H9 (cell line): ENCODE data around the gene LDB3. TPM values are rescaled to one million over a fixed set of nuclear protein-coding genes. Genes with fewer than 3 reads are reported as not detected.

Experiments
- DNase-seq: peaks from one replicate; pipeline ENCODE4 v3.0.0-alpha.2; 2017
- H2AFZ ChIP-seq: one replicate; pipeline ENCODE4 v1.6.1; 2013; ENCODE audit warnings: mild to moderate bottlenecking, low read length, control low read depth, moderate library complexity
- H2AK5ac ChIP-seq: 2 replicates; pipeline ENCODE4 v1.6.1; 2013; ENCODE audit warnings: low read length, control low read depth, mixed read lengths; ENCODE audit not compliant: insufficient read length
- H2BK120ac ChIP-seq: one replicate; pipeline ENCODE4 v1.6.1; 2013; ENCODE audit warnings: low read depth, mild to moderate bottlenecking, low read length, control low read depth, inconsistent platforms; ENCODE audit not compliant: poor library complexity, severe bottlenecking
- H2BK12ac ChIP-seq: 2 replicates; pipeline ENCODE4 v1.6.1; 2013; ENCODE audit warnings: low read length, control low read depth, mixed read lengths, low read depth; ENCODE audit not compliant: insufficient read length
- H2BK15ac ChIP-seq: 2 replicates; pipeline ENCODE4 v1.6.1; 2013; ENCODE audit warnings: low read depth, low read length, control low read depth
- H2BK20ac ChIP-seq: one replicate; pipeline ENCODE4 v1.6.1; 2013; ENCODE audit warnings: low read depth, mild to moderate bottlenecking, low read length, control low read depth, inconsistent platforms; ENCODE audit not compliant: poor library complexity, severe bottlenecking
- H2BK5ac ChIP-seq: 2 replicates; pipeline ENCODE4 v1.6.1; 2013; ENCODE audit warnings: low read length, control low read depth, mixed read lengths; ENCODE audit not compliant: insufficient read length
- H3K14ac ChIP-seq: 2 replicates; pipeline ENCODE4 v1.6.1; 2013; ENCODE audit warnings: low read length, control low read depth; ENCODE audit not compliant: insufficient read depth
- H3K18ac ChIP-seq: 2 replicates; pipeline ENCODE4 v1.6.1; 2013; ENCODE audit warnings: low read depth, mild to moderate bottlenecking, mixed read lengths, low read length, control low read depth; ENCODE audit not compliant: insufficient read length
- H3K23ac ChIP-seq: 2 replicates; pipeline ENCODE4 v1.6.1; 2013; ENCODE audit warnings: low read length, control low read depth, mixed read lengths, low read depth; ENCODE audit not compliant: insufficient read length
- H3K23me2 ChIP-seq: 2 replicates; pipeline ENCODE4 v1.6.1; 2013; ENCODE audit warnings: low read depth, mild to moderate bottlenecking, mixed read lengths, low read length, control low read depth; ENCODE audit not compliant: insufficient read length, poor library complexity, severe bottlenecking
- H3K27ac ChIP-seq: 2 replicates; pipeline ENCODE4 v1.5.1; 2013; ENCODE audit warnings: low read length, control low read depth, mixed read lengths, low read depth; ENCODE audit not compliant: insufficient read length
- H3K27me3 ChIP-seq: 2 replicates; pipeline ENCODE4 v1.6.1; 2013; ENCODE audit warnings: low read length, control low read depth, inconsistent platforms; ENCODE audit not compliant: insufficient read depth
- H3K4ac ChIP-seq: 2 replicates; pipeline ENCODE4 v1.6.1; 2013; ENCODE audit warnings: low read depth, mild to moderate bottlenecking, control low read depth, inconsistent platforms, low read length, moderate library complexity
- H3K4me1 ChIP-seq: 2 replicates; pipeline ENCODE4 v1.6.1; 2013; ENCODE audit warnings: low read length, control low read depth, inconsistent platforms; ENCODE audit not compliant: insufficient read depth
- H3K4me2 ChIP-seq: 2 replicates; pipeline ENCODE4 v1.6.1; 2013; ENCODE audit warnings: low read length, control low read depth, mixed read lengths; ENCODE audit not compliant: insufficient read length, insufficient read depth
- H3K56ac ChIP-seq: 2 replicates; pipeline ENCODE4 v1.6.1; 2013; ENCODE audit warnings: low read depth, mild to moderate bottlenecking, mixed read lengths, low read length, control low read depth; ENCODE audit not compliant: insufficient read length
- H3K79me1 ChIP-seq: 2 replicates; pipeline ENCODE4 v1.6.1; 2013; ENCODE audit warnings: low read depth, mild to moderate bottlenecking, moderate library complexity, low read length, control low read depth, inconsistent platforms; ENCODE audit not compliant: insufficient read depth, poor library complexity, severe bottlenecking
- H3K79me2 ChIP-seq: 2 replicates; pipeline ENCODE4 v1.6.1; 2013; ENCODE audit warnings: low read length, control low read depth, inconsistent platforms; ENCODE audit not compliant: insufficient read depth
- H3K9ac ChIP-seq: 2 replicates; pipeline ENCODE4 v1.6.1; 2013; ENCODE audit warnings: low read length, control low read depth, mixed read lengths; ENCODE audit not compliant: insufficient read length; ENCODE audit errors: extremely low read depth
- H3K9me3 ChIP-seq: one replicate; pipeline ENCODE4 v1.6.1; 2013; ENCODE audit warnings: low read depth, low read length, inconsistent platforms; ENCODE audit not compliant: control insufficient read depth
- H3T11ph ChIP-seq: one replicate; pipeline ENCODE4 v1.6.1; 2013; ENCODE audit warnings: mild to moderate bottlenecking, low read length, control low read depth, inconsistent platforms
- H4K20me1 ChIP-seq: one replicate; pipeline ENCODE4 v1.6.1; 2013; ENCODE audit not compliant: control insufficient read depth, insufficient read length, insufficient read depth
- H4K5ac ChIP-seq: 2 replicates; pipeline ENCODE4 v1.6.1; 2013; ENCODE audit warnings: low read depth, mild to moderate bottlenecking, mixed read lengths, low read length, control low read depth; ENCODE audit not compliant: insufficient read length
- H4K8ac ChIP-seq: replicated peaks from 2 replicates; pipeline ENCODE4 v1.6.1; 2013; ENCODE audit warnings: low read length, control low read depth, mixed read lengths, low read depth; ENCODE audit not compliant: insufficient read length
- H4K91ac ChIP-seq: 2 replicates; pipeline ENCODE4 v1.6.1; 2013; ENCODE audit warnings: low read depth, mild to moderate bottlenecking, moderate library complexity, mixed read lengths, low read length, control low read depth; ENCODE audit not compliant: insufficient read length
- H3K27ac Mint-ChIP-seq, 3 experiments: 2 replicates in 2 of 3; 3 replicates in 1 of 3; pipeline ENCODE4 v1.8.0; 2020 to 2021; ENCODE audit warnings: mixed read lengths in 3 of 3, mild to moderate bottlenecking in 1 of 3, moderate library complexity in 1 of 3
- H3K27me3 Mint-ChIP-seq: 2 replicates; pipeline ENCODE4 v1.8.0; 2021; ENCODE audit warnings: low read depth, mild to moderate bottlenecking, moderate library complexity, mixed read lengths
- H3K36me3 Mint-ChIP-seq, 3 experiments: 2 replicates in 2 of 3; 3 replicates in 1 of 3; pipeline ENCODE4 v1.8.0; 2020 to 2021; ENCODE audit warnings: low read depth in 3 of 3, mixed read lengths in 3 of 3; ENCODE audit not compliant: insufficient read depth in 1 of 3
- H3K4me1 Mint-ChIP-seq, 2 experiments: 2 replicates each; pipeline ENCODE4 v1.8.0; 2020; ENCODE audit warnings: mixed read lengths in 2 of 2
- H3K4me3 Mint-ChIP-seq, 2 experiments: 2 replicates in 1 of 2; 3 replicates in 1 of 2; pipeline ENCODE4 v1.8.0; 2020 to 2021; ENCODE audit warnings: mild to moderate bottlenecking in 2 of 2, mixed read lengths in 2 of 2, moderate library complexity in 1 of 2
- H3K9me3 Mint-ChIP-seq, 2 experiments: 2 replicates in 1 of 2; 3 replicates in 1 of 2; pipeline ENCODE4 v1.8.0; 2020; ENCODE audit warnings: mild to moderate bottlenecking in 2 of 2, mixed read lengths in 2 of 2, moderate library complexity in 1 of 2
- CTCF ChIP-seq: fragments of 200-600 bp; sonication (generic); conservative IDR thresholded peaks from 3 replicates; pipeline ENCODE4 v1.8.0; 2021; ENCODE audit warnings: antibody characterized with exemption, mild to moderate bottlenecking
- WGBS: extraction: QIAGEN DNeasy Blood & Tissue Kit; methylation state at CpG from one replicate; pipeline ENCODE4 v1.1.7; 2013; ENCODE audit warnings: missing lambda C conversion rate, low lambda C conversion rate, mixed read lengths; ENCODE audit not compliant: insufficient read length; ENCODE audit errors: extremely low coverage; 5-methylcytosine and 5-hydroxymethylcytosine counted together
- total RNA-seq: library from RNA; stranded (reverse); gene quantifications from 2 replicates; pipeline ENCODE4 v1.2.1, GENCODE V29; 2021

Gene LDB3
- total RNA-seq, 1 experiment from 2014 or later = 0.17 TPM

- Histone ChIP-seq H2BK12ac (no peak overlapping the region), H3K23ac (no peak overlapping the region), H4K91ac (no peak overlapping the region), H3K4ac (no peak overlapping the region), H3K27me3 (no peaks in the 10 kb centered on the region), H4K20me1 (no peaks in the 10 kb centered on the region), H2AK5ac (no peak overlapping the region), H3K56ac (no peak overlapping the region), H3K4me1 (peaks cover 2% of the 10 kb centered on the region; the same call in 1 of the 2 replicates), H3K9me3 (no peaks in the 10 kb centered on the region), H3K79me1 (no peaks in the 10 kb centered on the region), H3K9ac (no peak overlapping the region), H3K27ac (no peak overlapping the region), H4K8ac (no peak overlapping the region), H2BK15ac (no peak overlapping the region; the same call in 1 of the 2 replicates), H2BK20ac (no peak overlapping the region), H3K18ac (no peak overlapping the region), H2AFZ (no peak overlapping the region), H2BK5ac (no peak overlapping the region), H3K23me2 (peaks cover 8% of the 10 kb centered on the region), H3T11ph (no peak overlapping the region), H4K5ac (no peak overlapping the region), H2BK120ac (no peak overlapping the region), H3K4me2 (no peak overlapping the region), H3K14ac (no peak overlapping the region), H3K79me2 (no peaks in the 10 kb centered on the region)
- Mint-ChIP-seq H3K9me3 (no peaks in the 10 kb centered on the region), H3K4me1 (peaks cover 35 to 37% of the 10 kb centered on the region in 2 experiments), H3K27me3 (peaks cover 2% of the 10 kb centered on the region), H3K4me3 (no peak overlapping the region), H3K27ac (peak overlapping the region in 1 of 3 experiments; percentile 27; a peak in 1 of 7 replicates), H3K36me3 (no peaks in the 10 kb centered on the region)
- TF ChIP-seq CTCF = no peak
- no peak for DNase-seq
- WGBS = no CpG with 5 or more reads among the region's 6 CpGs
Observed at GRCh38 chr10:86715156-86715795, 47.0 kb downstream of the LDB3 start.
